Liver (tissue), 3 donors: Measurements from ENCODE around the gene EPX.

Source experiments
- EGR1 ChIP-seq, 2 donors: IDR thresholded peaks; 2 replicates each; pipeline ENCODE4 v1.6.1; 2016 to 2018; ENCODE audit warnings: antibody characterized with exemption in 2 of 2, low read depth in 2 of 2
- GABPA ChIP-seq, 2 donors: IDR thresholded peaks in 1 of 2; conservative IDR thresholded peaks in 1 of 2; 2 replicates each; pipeline ENCODE4 v1.6.1; 2016; ENCODE audit warnings: antibody characterized with exemption in 2 of 2, mild to moderate bottlenecking in 1 of 2, moderate library complexity in 1 of 2
- JUND ChIP-seq, 2 donors: IDR thresholded peaks; 2 replicates each; pipeline ENCODE4 v1.6.1; 2016; ENCODE audit warnings: antibody characterized with exemption in 2 of 2
- MAX ChIP-seq: IDR thresholded peaks from 2 replicates; pipeline ENCODE4 v1.6.1; 2016; ENCODE audit warnings: antibody characterized with exemption
- NR2F2 ChIP-seq: IDR thresholded peaks from 2 replicates; pipeline ENCODE4 v1.6.1; 2016; ENCODE audit warnings: antibody characterized with exemption
- RAD21 ChIP-seq, 2 donors: IDR thresholded peaks; 2 replicates each; pipeline ENCODE4 v1.6.1; 2016; ENCODE audit warnings: antibody characterized with exemption in 2 of 2, mild to moderate bottlenecking in 2 of 2
- REST ChIP-seq: IDR thresholded peaks from 2 replicates; pipeline ENCODE4 v1.6.1; 2016; ENCODE audit warnings: antibody characterized with exemption, mild to moderate bottlenecking
- RXRA ChIP-seq, 2 donors: IDR thresholded peaks; 2 replicates each; pipeline ENCODE4 v1.6.1; 2017 to 2018; ENCODE audit warnings: antibody characterized with exemption in 2 of 2, mild to moderate bottlenecking in 1 of 2
- SP1 ChIP-seq: IDR thresholded peaks from 2 replicates; pipeline ENCODE4 v1.6.1; 2018; ENCODE audit warnings: antibody characterized with exemption, mild to moderate bottlenecking
- TAF1 ChIP-seq: conservative IDR thresholded peaks from 2 replicates; pipeline ENCODE4 v1.6.1; 2016; ENCODE audit warnings: antibody characterized with exemption, mild to moderate bottlenecking
- YY1 ChIP-seq: IDR thresholded peaks from 2 replicates; pipeline ENCODE4 v1.6.1; 2016; ENCODE audit warnings: antibody characterized with exemption, mild to moderate bottlenecking
- TF ChIP-seq, protein P1 (sequence below): fragments of 150-350 bp; IDR thresholded peaks from 2 replicates; pipeline ENCODE4 v1.5.1; 2017; ENCODE audit warnings: improper control_type of control experiment, low read depth, low read length; ENCODE audit not compliant: missing input control
- donor health status: healthy.
- donor health status: healthy.

DNA sequence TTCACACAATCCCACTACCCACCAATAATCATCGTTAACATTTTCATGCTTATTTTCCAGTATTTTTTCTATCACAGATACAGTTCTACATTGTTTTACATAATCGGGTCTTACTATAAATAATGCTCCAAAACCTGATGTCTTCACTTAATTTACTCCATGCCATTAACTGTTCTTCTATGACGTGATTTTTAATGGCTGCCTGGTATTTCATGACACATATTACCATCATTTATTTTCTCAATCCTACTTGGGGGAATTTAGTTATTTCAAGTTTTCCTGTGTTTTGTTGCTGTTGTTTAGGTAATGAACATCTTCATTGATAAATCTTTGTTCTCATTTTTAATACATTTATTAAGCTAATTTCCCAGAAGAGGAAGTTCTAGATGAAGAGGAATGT, 60.6 kb downstream of the EPX start:
- TF ChIP-seq TAF1, result no peak
- TF ChIP-seq, protein P1, sequence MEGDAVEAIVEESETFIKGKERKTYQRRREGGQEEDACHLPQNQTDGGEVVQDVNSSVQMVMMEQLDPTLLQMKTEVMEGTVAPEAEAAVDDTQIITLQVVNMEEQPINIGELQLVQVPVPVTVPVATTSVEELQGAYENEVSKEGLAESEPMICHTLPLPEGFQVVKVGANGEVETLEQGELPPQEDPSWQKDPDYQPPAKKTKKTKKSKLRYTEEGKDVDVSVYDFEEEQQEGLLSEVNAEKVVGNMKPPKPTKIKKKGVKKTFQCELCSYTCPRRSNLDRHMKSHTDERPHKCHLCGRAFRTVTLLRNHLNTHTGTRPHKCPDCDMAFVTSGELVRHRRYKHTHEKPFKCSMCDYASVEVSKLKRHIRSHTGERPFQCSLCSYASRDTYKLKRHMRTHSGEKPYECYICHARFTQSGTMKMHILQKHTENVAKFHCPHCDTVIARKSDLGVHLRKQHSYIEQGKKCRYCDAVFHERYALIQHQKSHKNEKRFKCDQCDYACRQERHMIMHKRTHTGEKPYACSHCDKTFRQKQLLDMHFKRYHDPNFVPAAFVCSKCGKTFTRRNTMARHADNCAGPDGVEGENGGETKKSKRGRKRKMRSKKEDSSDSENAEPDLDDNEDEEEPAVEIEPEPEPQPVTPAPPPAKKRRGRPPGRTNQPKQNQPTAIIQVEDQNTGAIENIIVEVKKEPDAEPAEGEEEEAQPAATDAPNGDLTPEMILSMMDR, result no peak
- TF ChIP-seq GABPA (IDR thresholded peaks at IDR 0.05 in 1 of 2, conservative IDR thresholded peaks at IDR 0.05 in 1 of 2), result no peak
- no peak for TF ChIP-seq YY1
- TF ChIP-seq NR2F2, result no peak
- TF ChIP-seq REST, result no peak
- TF ChIP-seq RAD21 (IDR thresholded peaks at IDR 0.05), result no peak
- TF ChIP-seq SP1, result no peak
- no peak for TF ChIP-seq JUND (IDR thresholded peaks at IDR 0.05)
- no peak for TF ChIP-seq MAX
- TF ChIP-seq RXRA (IDR thresholded peaks at IDR 0.05), result no peak
- no peak for TF ChIP-seq EGR1 (IDR thresholded peaks at IDR 0.05; ENCODE audit: low read depth in 2 of 2)
